Epithelial cell of esophagus (primary cell): ENCODE measurements around the gene PTH2.

Experiments
- DNase-seq: peaks from one replicate; pipeline ENCODE4 v3.0.0; 2010; ENCODE audit warnings: low read depth
- H3K4me3 ChIP-seq: 2 replicates; pipeline ENCODE4 v1.5.1; 2011; ENCODE audit warnings: mild to moderate bottlenecking, low read length, control low read depth
- TF ChIP-seq, protein P1 (sequence below): IDR thresholded peaks from 2 replicates; pipeline ENCODE4 v1.5.1; 2011; ENCODE audit warnings: low read depth, mild to moderate bottlenecking, low read length, control low read depth, inconsistent platforms; ENCODE audit not compliant: insufficient read depth; ENCODE audit errors: missing control alignments

The PTH2 gene

DNA sequence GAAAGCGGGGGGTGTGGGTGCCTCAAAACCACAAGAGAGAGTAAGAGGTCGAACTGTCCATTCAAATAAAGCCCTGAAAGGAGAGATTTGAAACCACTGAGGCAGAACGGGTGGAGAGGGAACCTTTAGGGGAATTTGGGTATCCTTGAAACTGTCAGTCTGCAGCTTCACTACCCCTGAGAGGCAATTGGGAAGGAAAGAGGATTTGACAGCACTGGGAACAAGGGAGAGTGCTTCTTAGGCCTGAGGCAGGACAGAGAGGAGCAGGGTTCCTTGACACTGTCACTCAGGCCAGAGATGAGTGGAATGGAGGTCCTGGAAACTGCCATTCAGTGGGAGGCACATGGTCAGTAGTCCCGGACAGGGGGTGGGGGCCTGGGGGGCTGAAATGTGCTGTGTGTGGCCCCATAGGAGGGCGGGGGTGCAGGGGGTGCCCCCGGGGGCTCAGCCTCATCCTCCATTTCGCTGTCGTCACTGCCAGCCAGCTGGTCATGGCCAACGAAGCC, 7.0 kb upstream of the PTH2 start:
- TF ChIP-seq, protein P1, sequence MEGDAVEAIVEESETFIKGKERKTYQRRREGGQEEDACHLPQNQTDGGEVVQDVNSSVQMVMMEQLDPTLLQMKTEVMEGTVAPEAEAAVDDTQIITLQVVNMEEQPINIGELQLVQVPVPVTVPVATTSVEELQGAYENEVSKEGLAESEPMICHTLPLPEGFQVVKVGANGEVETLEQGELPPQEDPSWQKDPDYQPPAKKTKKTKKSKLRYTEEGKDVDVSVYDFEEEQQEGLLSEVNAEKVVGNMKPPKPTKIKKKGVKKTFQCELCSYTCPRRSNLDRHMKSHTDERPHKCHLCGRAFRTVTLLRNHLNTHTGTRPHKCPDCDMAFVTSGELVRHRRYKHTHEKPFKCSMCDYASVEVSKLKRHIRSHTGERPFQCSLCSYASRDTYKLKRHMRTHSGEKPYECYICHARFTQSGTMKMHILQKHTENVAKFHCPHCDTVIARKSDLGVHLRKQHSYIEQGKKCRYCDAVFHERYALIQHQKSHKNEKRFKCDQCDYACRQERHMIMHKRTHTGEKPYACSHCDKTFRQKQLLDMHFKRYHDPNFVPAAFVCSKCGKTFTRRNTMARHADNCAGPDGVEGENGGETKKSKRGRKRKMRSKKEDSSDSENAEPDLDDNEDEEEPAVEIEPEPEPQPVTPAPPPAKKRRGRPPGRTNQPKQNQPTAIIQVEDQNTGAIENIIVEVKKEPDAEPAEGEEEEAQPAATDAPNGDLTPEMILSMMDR = no peak
- H3K4me3 ChIP-seq = no peak overlapping the region
- DNase-seq = no peak

DNA sequence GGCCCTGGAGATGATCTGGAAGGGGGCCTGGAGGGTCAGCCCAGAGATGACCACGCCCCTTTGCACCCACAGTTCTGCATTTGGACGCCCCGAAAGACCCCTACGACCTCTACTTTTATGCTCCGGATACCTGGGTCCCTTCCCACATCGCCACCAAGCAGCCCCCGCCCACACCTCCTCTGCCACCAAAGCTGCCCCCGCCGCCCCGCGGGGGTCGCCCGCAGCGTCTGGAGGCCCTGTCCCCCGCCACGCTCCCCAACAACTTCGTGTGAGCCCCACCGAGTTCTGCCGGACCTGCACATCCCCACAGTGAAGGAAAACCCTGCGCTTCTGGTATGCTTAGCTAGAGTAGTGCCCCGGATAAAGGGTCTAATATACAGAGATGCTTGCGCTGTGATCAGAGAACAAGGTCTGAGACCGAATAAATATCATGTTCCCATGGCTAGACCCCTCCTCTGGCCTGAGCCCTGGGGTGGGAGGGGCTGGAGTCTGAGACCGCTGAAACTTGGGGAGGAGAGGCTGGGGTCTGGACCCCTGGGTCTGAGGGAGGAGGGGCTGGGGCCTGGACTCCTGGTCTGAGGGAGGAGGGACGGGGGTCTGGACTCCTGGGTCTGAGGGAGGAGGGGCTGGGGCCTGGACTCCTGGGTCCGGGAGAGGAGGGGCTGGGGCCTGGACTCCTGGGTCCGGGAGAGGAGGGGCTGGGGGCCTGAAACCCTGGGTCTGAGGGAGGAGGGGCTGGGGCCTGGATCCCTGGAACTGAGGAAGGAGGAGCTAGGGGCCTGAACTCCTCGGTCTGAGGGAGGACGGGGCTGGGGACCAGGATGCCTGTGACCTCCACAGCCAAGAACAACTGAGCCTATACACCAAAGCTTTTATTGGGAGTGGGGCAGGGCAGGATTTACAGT, 5.6 kb upstream of the PTH2 start:
- no peak for DNase-seq
- H3K4me3 ChIP-seq = no peak overlapping the region
- TF ChIP-seq, protein P1 = no peak

GRCh38 chr19:49427855-49428546, 4.8 kb upstream of the PTH2 start:
- H3K4me3 ChIP-seq = no peak overlapping the region
- TF ChIP-seq, protein P1 = no peak
- DNase-seq = no peak

DNA sequence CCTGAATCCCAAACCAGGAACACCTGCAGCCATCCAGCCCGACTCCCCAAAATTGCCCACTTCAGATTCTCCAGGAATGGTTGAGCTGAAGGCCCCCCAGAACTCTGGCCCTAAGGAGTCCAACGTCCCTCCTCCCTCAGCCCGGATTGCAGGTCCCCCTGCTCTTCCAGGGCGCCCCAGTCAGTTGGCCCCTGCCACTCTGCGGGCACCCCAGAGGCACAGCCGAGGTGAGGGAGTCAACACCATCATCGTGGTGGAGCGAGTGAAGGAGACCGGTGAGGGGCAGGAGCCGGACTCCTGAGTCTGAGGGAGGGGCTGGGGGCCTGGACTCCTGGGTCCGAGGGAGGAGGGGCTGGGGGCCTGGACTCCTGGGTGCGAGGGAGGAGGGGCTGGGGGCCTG, 4.1 kb upstream of the PTH2 start:
- TF ChIP-seq, protein P1 = no peak
- DNase-seq = no peak
- H3K4me3 ChIP-seq = no peak overlapping the region

GRCh38 chr19:49425922-49426592, 2.8 kb upstream of the PTH2 start:
- H3K4me3 ChIP-seq = no peak overlapping the region
- TF ChIP-seq, protein P1 = no peak
- DNase-seq = no peak

- TF ChIP-seq, protein P1 = no peak
- no peak within 1 kb of the TSS for H3K4me3 ChIP-seq
These were observed 1.9 kb upstream of the PTH2 start, which contains the start of gene GFY for GRCh38 chr19:49425178-49425577. TSS of gene GFY (plus strand) at chr19:49425388. CDS start at chr19:49426431, 1,043 bp downstream.

More at GRCh38 chr19:49425178-49425577, 1.9 kb upstream of the PTH2 start, which contains the start of gene GFY:
- no peak for DNase-seq
